ENCODE measurements around the gene ABCC10. TPM values are rescaled to one million over a fixed set of nuclear protein-coding genes. Genes with fewer than 3 reads are reported as not detected.

ABCC10 gene
- polyA plus RNA-seq, 1 donor from 2014 or later, result 22.4 TPM

DNA sequence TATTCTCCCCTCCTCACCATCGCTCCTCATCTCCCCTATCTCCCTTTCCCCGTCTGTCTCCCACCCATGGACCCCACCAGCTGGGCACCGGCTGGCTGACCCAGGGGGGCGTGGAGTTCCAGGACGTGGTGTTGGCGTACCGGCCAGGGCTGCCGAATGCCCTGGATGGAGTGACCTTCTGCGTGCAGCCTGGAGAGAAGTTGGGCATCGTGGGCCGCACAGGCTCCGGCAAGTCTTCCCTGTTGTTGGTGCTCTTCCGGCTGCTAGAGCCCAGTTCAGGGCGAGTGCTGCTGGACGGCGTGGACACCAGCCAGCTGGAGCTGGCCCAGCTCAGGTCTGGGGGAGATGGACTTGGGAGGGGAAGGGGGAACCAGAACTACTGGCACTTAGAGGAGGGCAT, 20.3 kb downstream of the ABCC10 start:
- Histone ChIP-seq H3K36me3 (ENCODE audit: insufficient read depth, low read length) (no peaks in the 10 kb centered on the region), H3K9me3 (ENCODE audit: low read length) (no peaks in the 10 kb centered on the region), H3K4me3 (ENCODE audit: low read length) (no peak overlapping the region), H3F3A (ENCODE audit: insufficient read depth, low read length, poor library complexity, severe bottlenecking) (no peaks in the 10 kb centered on the region), H3K9me2 (ENCODE audit: insufficient read depth, low read length) (no peaks in the 10 kb centered on the region), H3K27ac (ENCODE audit: low read length) (no peak overlapping the region), H3K27me3 (ENCODE audit: insufficient read depth, low read depth, low read length) (no peaks in the 10 kb centered on the region), H3K9ac (ENCODE audit: low read length) (no peak overlapping the region), H2AFZ (ENCODE audit: low read depth, low read length) (no peak overlapping the region), H3K4me2 (ENCODE audit: low read length) (no peak overlapping the region), H3K79me2 (replicated peaks; ENCODE audit: insufficient read depth, low read length) (no peaks in the 10 kb centered on the region), H4K20me1 (ENCODE audit: insufficient read depth) (no peaks in the 10 kb centered on the region)
- TF ChIP-seq MXI1 (conservative IDR thresholded peaks at IDR 0.05; ENCODE audit: poor library complexity, severe bottlenecking) (no peak), RAD21 (conservative IDR thresholded peaks at IDR 0.05) (no peak), EP300 (conservative IDR thresholded peaks at IDR 0.05; ENCODE audit: poor library complexity, severe bottlenecking) (no peak), POLR2AphosphoS5 (IDR thresholded peaks at IDR 0.05) (no peak), REST (IDR thresholded peaks at IDR 0.05; ENCODE audit: borderline replicate concordance) (no peak), TAF1 (IDR thresholded peaks at IDR 0.05; ENCODE audit: low read depth) (no peak), EZH2 (IDR thresholded peaks at IDR 0.05; ENCODE audit: borderline replicate concordance, insufficient read depth, low read length, poor library complexity, severe bottlenecking) (no peak), SMC3 (conservative IDR thresholded peaks at IDR 0.05; ENCODE audit: poor library complexity) (no peak)
- TF ChIP-seq, protein P1, sequence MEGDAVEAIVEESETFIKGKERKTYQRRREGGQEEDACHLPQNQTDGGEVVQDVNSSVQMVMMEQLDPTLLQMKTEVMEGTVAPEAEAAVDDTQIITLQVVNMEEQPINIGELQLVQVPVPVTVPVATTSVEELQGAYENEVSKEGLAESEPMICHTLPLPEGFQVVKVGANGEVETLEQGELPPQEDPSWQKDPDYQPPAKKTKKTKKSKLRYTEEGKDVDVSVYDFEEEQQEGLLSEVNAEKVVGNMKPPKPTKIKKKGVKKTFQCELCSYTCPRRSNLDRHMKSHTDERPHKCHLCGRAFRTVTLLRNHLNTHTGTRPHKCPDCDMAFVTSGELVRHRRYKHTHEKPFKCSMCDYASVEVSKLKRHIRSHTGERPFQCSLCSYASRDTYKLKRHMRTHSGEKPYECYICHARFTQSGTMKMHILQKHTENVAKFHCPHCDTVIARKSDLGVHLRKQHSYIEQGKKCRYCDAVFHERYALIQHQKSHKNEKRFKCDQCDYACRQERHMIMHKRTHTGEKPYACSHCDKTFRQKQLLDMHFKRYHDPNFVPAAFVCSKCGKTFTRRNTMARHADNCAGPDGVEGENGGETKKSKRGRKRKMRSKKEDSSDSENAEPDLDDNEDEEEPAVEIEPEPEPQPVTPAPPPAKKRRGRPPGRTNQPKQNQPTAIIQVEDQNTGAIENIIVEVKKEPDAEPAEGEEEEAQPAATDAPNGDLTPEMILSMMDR (IDR thresholded peaks at IDR 0.05; ENCODE audit: poor library complexity, severe bottlenecking), result no peak

DNA sequence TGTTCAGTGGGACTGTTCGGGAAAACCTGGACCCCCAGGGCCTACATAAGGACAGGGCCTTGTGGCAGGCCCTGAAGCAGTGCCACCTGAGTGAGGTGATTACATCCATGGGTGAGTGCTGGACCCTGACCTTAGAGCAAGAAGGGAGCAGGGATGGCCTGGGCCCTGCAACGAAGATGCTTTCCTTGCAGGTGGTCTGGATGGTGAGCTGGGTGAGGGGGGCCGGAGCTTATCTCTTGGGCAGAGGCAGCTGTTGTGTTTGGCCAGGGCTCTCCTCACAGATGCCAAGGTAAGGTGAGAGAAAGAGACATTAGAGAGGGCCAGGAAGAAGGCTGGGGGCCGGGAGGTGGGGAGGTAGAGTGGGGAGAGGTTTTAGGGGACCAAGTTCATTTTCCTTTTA, 21.6 kb downstream of the ABCC10 start:
- no peaks in the 10 kb centered on the region for H3K36me3 ChIP-seq (ENCODE audit: insufficient read depth, low read length)
- no peak overlapping the region for H3K9ac ChIP-seq (ENCODE audit: low read length)

More for the DNA sequence above, 21.6 kb downstream of the ABCC10 start:
- Histone ChIP-seq H2AFZ (ENCODE audit: low read depth, low read length) (no peak overlapping the region), H3K79me2 (replicated peaks; ENCODE audit: insufficient read depth, low read length) (no peaks in the 10 kb centered on the region), H4K20me1 (ENCODE audit: insufficient read depth) (no peaks in the 10 kb centered on the region), H3K4me2 (ENCODE audit: low read length) (no peak overlapping the region), H3K27ac (ENCODE audit: low read length) (no peak overlapping the region), H3K27me3 (ENCODE audit: insufficient read depth, low read depth, low read length) (no peaks in the 10 kb centered on the region), H3K4me3 (ENCODE audit: low read length) (no peak overlapping the region), H3K9me3 (ENCODE audit: low read length) (no peaks in the 10 kb centered on the region), H3K9me2 (ENCODE audit: insufficient read depth, low read length) (no peaks in the 10 kb centered on the region), H3F3A (ENCODE audit: insufficient read depth, low read length, poor library complexity, severe bottlenecking) (no peaks in the 10 kb centered on the region)
- TF ChIP-seq TAF1 (IDR thresholded peaks at IDR 0.05; ENCODE audit: low read depth) (no peak), RAD21 (conservative IDR thresholded peaks at IDR 0.05) (no peak), EZH2 (IDR thresholded peaks at IDR 0.05; ENCODE audit: borderline replicate concordance, insufficient read depth, low read length, poor library complexity, severe bottlenecking) (no peak), SMC3 (conservative IDR thresholded peaks at IDR 0.05; ENCODE audit: poor library complexity) (no peak), REST (IDR thresholded peaks at IDR 0.05; ENCODE audit: borderline replicate concordance) (no peak), EP300 (conservative IDR thresholded peaks at IDR 0.05; ENCODE audit: poor library complexity, severe bottlenecking) (no peak), POLR2AphosphoS5 (IDR thresholded peaks at IDR 0.05) (no peak), MXI1 (conservative IDR thresholded peaks at IDR 0.05; ENCODE audit: poor library complexity, severe bottlenecking) (no peak)
- TF ChIP-seq, protein P1 (IDR thresholded peaks at IDR 0.05; ENCODE audit: poor library complexity, severe bottlenecking), result no peak

Data from neural cell (in vitro differentiated cells).